NCI-H2227 (cell line): ENCODE measurements around the gene ZNF446.

Experiments
- DNase-seq: peaks from one replicate; lab custom pipeline; 2025; ENCODE audit not compliant: unreplicated experiment; lab: John Stamatoyannopoulos, UW

ZNF446 gene

DNA sequence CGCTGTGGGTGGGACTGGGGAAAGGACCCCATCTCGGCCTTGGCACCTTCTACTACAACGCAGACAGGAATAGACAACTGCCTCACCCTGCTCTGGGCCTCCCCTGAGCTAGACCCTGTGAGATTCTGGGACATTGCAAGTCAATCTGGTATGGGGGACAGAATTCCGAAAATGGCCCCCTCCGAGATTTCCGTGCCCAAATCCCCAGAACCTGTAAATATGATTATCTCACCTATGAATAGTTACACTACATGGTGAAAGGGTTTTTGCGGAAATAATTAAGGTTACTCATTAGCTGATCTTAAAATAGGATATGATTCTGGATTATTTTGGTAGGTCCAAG is 44.1 kb downstream of the ZNF446 start:
- DNase-seq, result no peak

DNA sequence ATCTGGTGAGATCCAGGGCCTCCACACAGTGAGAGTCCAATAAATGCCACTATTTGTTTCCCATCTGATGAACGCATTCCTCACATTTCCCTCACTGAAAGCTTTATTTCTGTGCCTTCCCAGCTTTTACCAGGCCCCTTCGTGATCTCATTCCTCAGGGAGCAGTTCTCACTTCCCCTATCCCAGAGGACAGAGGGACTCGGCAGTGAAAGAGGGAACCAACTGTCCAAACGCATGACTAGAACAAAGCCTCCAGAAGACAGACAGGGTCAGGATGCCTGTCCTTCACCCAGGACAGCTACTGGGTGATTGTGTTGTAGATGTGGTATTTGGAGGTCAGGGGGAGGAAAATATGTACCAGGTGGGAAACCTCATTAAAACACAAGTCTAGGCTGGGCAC is 45.5 kb downstream of the ZNF446 start:
- no peak for DNase-seq

DNA sequence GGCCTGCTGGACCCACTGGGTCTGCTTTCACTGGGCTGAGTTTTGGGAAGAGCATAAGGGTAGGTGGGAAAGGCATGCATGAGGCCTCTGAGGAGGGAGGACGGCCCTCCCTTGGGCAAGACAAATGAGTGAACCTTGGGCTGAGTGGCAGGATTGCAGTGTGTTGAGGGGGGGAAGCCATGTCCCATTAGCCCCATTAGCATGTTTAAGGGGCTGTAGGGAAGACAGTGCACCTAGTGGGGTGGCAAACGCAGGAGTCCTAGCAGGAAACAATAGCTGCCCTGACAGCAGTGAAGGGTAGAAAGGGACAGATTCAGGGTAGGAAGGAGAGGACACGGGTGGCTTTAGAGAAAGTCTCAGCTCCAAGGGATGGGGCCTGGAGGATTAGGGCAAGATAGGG is 46.6 kb downstream of the ZNF446 start:
- DNase-seq, result no peak

DNA sequence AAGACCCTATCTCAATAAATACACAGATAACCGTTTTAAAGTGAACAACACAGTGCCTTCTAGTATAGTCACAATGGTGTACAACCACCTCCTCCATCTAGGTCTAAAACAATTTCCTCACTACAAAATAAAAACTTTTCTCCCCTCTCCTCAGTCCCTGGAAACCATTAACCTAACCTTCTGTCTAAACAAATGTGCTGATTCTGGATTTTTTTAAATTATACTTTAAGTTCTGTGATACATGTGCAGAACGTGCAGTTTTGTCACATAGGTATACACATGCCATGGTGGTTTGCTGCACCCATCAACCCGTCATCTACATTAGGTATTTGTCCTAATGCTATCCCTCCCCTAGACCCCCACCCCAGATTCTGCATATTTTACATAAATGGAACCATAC is 53.3 kb downstream of the ZNF446 start:
- no peak for DNase-seq
